HG03565 (cell line): ENCODE results near the gene GALNT10.

Source experiments
- ATAC-seq: cut with Tn5 transposase; IDR thresholded peaks from one replicate; pipeline ENCODE4 v1.9.1; 2021; ENCODE audit warnings: mild to moderate bottlenecking, moderate library complexity; ENCODE audit not compliant: unreplicated experiment

GALNT10 gene

GRCh38 chr5:154262342-154262741 lies 71.8 kb downstream of the GALNT10 start:
- ATAC-seq, result no peak

GRCh38 chr5:154264549-154265196 lies 74.1 kb downstream of the GALNT10 start:
- ATAC-seq, result no peak

- no peak for ATAC-seq
Observed at GRCh38 chr5:154265197-154265773, 74.8 kb downstream of the GALNT10 start.

- ATAC-seq, result no peak
Observed at GRCh38 chr5:154267516-154267915, 77.0 kb downstream of the GALNT10 start.

- ATAC-seq, result no peak
Observed at GRCh38 chr5:154268073-154268472, 77.5 kb downstream of the GALNT10 start.

- no peak for ATAC-seq
Observed at GRCh38 chr5:154269414-154269813, 78.9 kb downstream of the GALNT10 start.

- ATAC-seq, result no peak
Observed at GRCh38 chr5:154271466-154271865, 80.9 kb downstream of the GALNT10 start.

- no peak for ATAC-seq
Observed at GRCh38 chr5:154271936-154272514, 81.5 kb downstream of the GALNT10 start.

GRCh38 chr5:154273028-154273617 lies 82.6 kb downstream of the GALNT10 start:
- peak; percentile 52 for ATAC-seq

GRCh38 chr5:154273963-154274827 lies 83.7 kb downstream of the GALNT10 start:
- no peak for ATAC-seq

GRCh38 chr5:154274828-154275185 lies 84.3 kb downstream of the GALNT10 start:
- no peak for ATAC-seq

GRCh38 chr5:154275566-154275965 lies 85.0 kb downstream of the GALNT10 start:
- no peak for ATAC-seq

GRCh38 chr5:154276261-154276972 lies 85.9 kb downstream of the GALNT10 start:
- ATAC-seq, result no peak

- no peak for ATAC-seq
Observed at GRCh38 chr5:154276973-154277331, 86.4 kb downstream of the GALNT10 start.

GRCh38 chr5:154277499-154277898 lies 87.0 kb downstream of the GALNT10 start:
- ATAC-seq, result no peak

GRCh38 chr5:154278186-154278585 lies 87.7 kb downstream of the GALNT10 start:
- ATAC-seq, result no peak

- ATAC-seq, result peak; percentile 59
Observed at GRCh38 chr5:154278908-154279307, 88.4 kb downstream of the GALNT10 start.

- ATAC-seq, result peak; percentile 91
Observed at GRCh38 chr5:154284433-154284832, 93.9 kb downstream of the GALNT10 start.

- no peak for ATAC-seq
Observed at GRCh38 chr5:154285661-154286408, 95.3 kb downstream of the GALNT10 start.

- ATAC-seq, result no peak
Observed at GRCh38 chr5:154286557-154286956, 96.0 kb downstream of the GALNT10 start.
